GM23338 (cell line): ENCODE measurements around the gene GPATCH4. TPM values are rescaled to one million over a fixed set of nuclear protein-coding genes. Genes with fewer than 3 reads are reported as not detected.

Experiments used
- ATAC-seq: fragments of 200-7000 bp; cut with Tn5 transposase; 3 replicates; pipeline ENCODE4 v1.9.1; 2020
- DNase-seq: peaks from one replicate; pipeline ENCODE4 v3.0.0-alpha.2; 2015; ENCODE audit warnings: low spot score
- H2AFZ ChIP-seq: fragments of 200-600 bp; sonication (generic); 2 replicates; pipeline ENCODE4 v1.8.0; 2016; ENCODE audit warnings: antibody characterized with exemption, mild to moderate bottlenecking, moderate library complexity
- H3F3A ChIP-seq: fragments of 200-600 bp; sonication (generic); replicated peaks from 2 replicates; pipeline ENCODE4 v1.8.0; 2017; ENCODE audit warnings: antibody characterized with exemption, mixed run types, low read depth
- H3K27ac ChIP-seq: fragments of 200-600 bp; sonication (generic); 2 replicates; pipeline ENCODE4 v1.6.1; 2016; ENCODE audit warnings: low read depth
- H3K27me3 ChIP-seq: fragments of 200-600 bp; sonication (generic); 2 replicates; pipeline ENCODE4 v1.8.0; 2016; ENCODE audit warnings: mild to moderate bottlenecking, mixed run types, moderate library complexity; ENCODE audit not compliant: insufficient read depth
- H3K36me3 ChIP-seq: fragments of 200-600 bp; sonication (generic); 2 replicates; pipeline ENCODE4 v1.8.0; 2016; ENCODE audit warnings: mild to moderate bottlenecking; ENCODE audit not compliant: insufficient read depth
- H3K4me1 ChIP-seq: fragments of 200-600 bp; sonication (generic); 2 replicates; pipeline ENCODE4 v1.8.0; 2016; ENCODE audit warnings: mild to moderate bottlenecking, moderate library complexity; ENCODE audit not compliant: insufficient read depth
- H3K4me2 ChIP-seq: fragments of 200-600 bp; sonication (generic); 2 replicates; pipeline ENCODE4 v1.7.1; 2017; ENCODE audit warnings: mixed run types
- H3K4me3 ChIP-seq: fragments of 200-600 bp; sonication (generic); 2 replicates; pipeline ENCODE4 v1.6.1; 2016; ENCODE audit warnings: mixed run types
- H3K79me2 ChIP-seq: fragments of 200-600 bp; sonication (generic); replicated peaks from 2 replicates; pipeline ENCODE4 v1.8.0; 2017; ENCODE audit warnings: mild to moderate bottlenecking; ENCODE audit not compliant: insufficient read depth
- H3K9me2 ChIP-seq: fragments of 200-600 bp; sonication (generic); 2 replicates; pipeline ENCODE4 v1.8.0; 2017; ENCODE audit not compliant: insufficient read depth
- H4K20me1 ChIP-seq: fragments of 200-600 bp; sonication (generic); replicated peaks from 2 replicates; pipeline ENCODE4 v1.8.0; 2017; ENCODE audit warnings: mild to moderate bottlenecking; ENCODE audit not compliant: insufficient read depth
- H3K27ac Mint-ChIP-seq: 2 replicates; pipeline ENCODE4 v1.8.0; 2020; ENCODE audit warnings: inconsistent platforms, mild to moderate bottlenecking, moderate library complexity, mixed read lengths
- H3K27me3 Mint-ChIP-seq: 3 replicates; pipeline ENCODE4 v1.8.0; 2022; ENCODE audit warnings: low read depth, mild to moderate bottlenecking, moderate library complexity, mixed read lengths, inconsistent platforms; ENCODE audit not compliant: insufficient read depth, poor library complexity
- H3K36me3 Mint-ChIP-seq: 3 replicates; pipeline ENCODE4 v1.8.0; 2021; ENCODE audit warnings: low read depth, mild to moderate bottlenecking, inconsistent platforms, moderate library complexity, mixed read lengths
- H3K4me1 Mint-ChIP-seq: 3 replicates; pipeline ENCODE4 v1.8.0; 2020; ENCODE audit warnings: mild to moderate bottlenecking, inconsistent platforms, mixed read lengths
- H3K4me3 Mint-ChIP-seq: 3 replicates; pipeline ENCODE4 v1.8.0; 2021; ENCODE audit warnings: moderate library complexity, mild to moderate bottlenecking, inconsistent platforms, mixed read lengths
- H3K9me3 Mint-ChIP-seq: 3 replicates; pipeline ENCODE4 v1.8.0; 2020; ENCODE audit warnings: moderate library complexity, mild to moderate bottlenecking, inconsistent platforms, mixed read lengths
- CTCF ChIP-seq, 2 experiments: fragments of 200-600 bp in 1 of 2; sonication (generic) in 1 of 2; conservative IDR thresholded peaks; 2 replicates each; pipeline versions ENCODE4 v1.5.1 to v1.6.1; 2016 to 2017; ENCODE audit warnings: antibody characterized with exemption in 2 of 2, low read depth in 2 of 2, mild to moderate bottlenecking in 2 of 2, moderate library complexity in 1 of 2
- ETS1 ChIP-seq: IDR thresholded peaks from 2 replicates; pipeline ENCODE4 v1.6.1; 2016; ENCODE audit warnings: antibody characterized with exemption
- EZH2 ChIP-seq: fragments of 200-600 bp; sonication (generic); IDR thresholded peaks from one replicate; pipeline ENCODE4 v1.8.0; 2017; ENCODE audit warnings: antibody characterized with exemption, mild to moderate bottlenecking, low read depth; ENCODE audit not compliant: unreplicated experiment
- EZH2phosphoT487 ChIP-seq: fragments of 200-600 bp; sonication (generic); IDR thresholded peaks from one replicate; pipeline ENCODE4 v1.8.1; 2018; ENCODE audit warnings: antibody characterized with exemption; ENCODE audit not compliant: unreplicated experiment
- POLR2AphosphoS5 ChIP-seq: IDR thresholded peaks from 2 replicates; pipeline ENCODE4 v1.6.1; 2016; ENCODE audit warnings: antibody characterized with exemption, low read depth
- STAT1 ChIP-seq: IDR thresholded peaks from one replicate; pipeline ENCODE4 v1.6.1; 2016; ENCODE audit warnings: antibody characterized with exemption; ENCODE audit not compliant: unreplicated experiment
- ZNF114 ChIP-seq: fragments of 250-450 bp; sonication (Bioruptor Pico); IDR thresholded peaks from 2 replicates; pipeline ENCODE4 v1.5.0; 2020; ENCODE audit warnings: mild to moderate bottlenecking, moderate library complexity
- ZNF331 ChIP-seq: fragments of 250-450 bp; sonication (Bioruptor Pico); IDR thresholded peaks from 2 replicates; pipeline ENCODE4 v1.5.0; 2020; ENCODE audit warnings: low read depth, mild to moderate bottlenecking, moderate library complexity
- polyA plus RNA-seq: library from polyadenylated mRNA; unstranded; fragments of >200 nt; fragmentation: Nextera tagmentation; extraction: Ambion mirVana; gene quantifications from 2 replicates; pipeline ENCODE4 v1.2.1, GENCODE V29; 2016
- total RNA-seq: library from RNA; depleted of rRNA; stranded (reverse); fragments of >200 nt; shearing (Covaris generic); gene quantifications from 2 replicates; pipeline ENCODE4 v1.2.3, GENCODE V29; 2014
- TF ChIP-seq, protein P1 (sequence below): fragments of 250-450 bp; sonication (Bioruptor Pico); IDR thresholded peaks from 2 replicates; pipeline ENCODE4 v1.5.0; 2020; ENCODE audit warnings: mild to moderate bottlenecking, moderate library complexity

GPATCH4 gene
- total and polyA plus RNA-seq, 2 experiments from 2014 or later = 58.9 to 187 TPM

- Histone ChIP-seq H3F3A (peaks cover 29% of the 10 kb centered on the region), H4K20me1 (peaks cover 17% of the 10 kb centered on the region), H3K27me3 (no peaks in the 10 kb centered on the region), H3K79me2 (no peaks in the 10 kb centered on the region), H3K9me2 (no peaks in the 10 kb centered on the region), H3K4me2 (peak within 1 kb of the TSS; percentile 80), H3K4me1 (peaks cover 8% of the 10 kb centered on the region; the same call in 1 of the 2 replicates), H3K36me3 (peaks cover 5% of the 10 kb centered on the region), H3K4me3 (peak within 1 kb of the TSS; percentile 95), H2AFZ (peak within 1 kb of the TSS; percentile 83), H3K27ac (peak within 1 kb of the TSS; percentile 80; the same call in 1 of the 2 replicates)
- peak within 1 kb of the TSS; percentile 82 for H3K4me3 Mint-ChIP-seq
- H3K27ac Mint-ChIP-seq = peak within 1 kb of the TSS; percentile 95
- TF ChIP-seq EZH2 (no peak), CTCF (conservative IDR thresholded peaks at IDR 0.05; ENCODE audit: low read depth in 2 of 2) (no peak), STAT1 (no peak), POLR2AphosphoS5 (peak; percentile 82), ZNF331 (CRISPR knock-in tag) (no peak), ZNF114 (CRISPR knock-in tag) (no peak), EZH2phosphoT487 (no peak), ETS1 (no peak)
- TF ChIP-seq, protein P1, sequence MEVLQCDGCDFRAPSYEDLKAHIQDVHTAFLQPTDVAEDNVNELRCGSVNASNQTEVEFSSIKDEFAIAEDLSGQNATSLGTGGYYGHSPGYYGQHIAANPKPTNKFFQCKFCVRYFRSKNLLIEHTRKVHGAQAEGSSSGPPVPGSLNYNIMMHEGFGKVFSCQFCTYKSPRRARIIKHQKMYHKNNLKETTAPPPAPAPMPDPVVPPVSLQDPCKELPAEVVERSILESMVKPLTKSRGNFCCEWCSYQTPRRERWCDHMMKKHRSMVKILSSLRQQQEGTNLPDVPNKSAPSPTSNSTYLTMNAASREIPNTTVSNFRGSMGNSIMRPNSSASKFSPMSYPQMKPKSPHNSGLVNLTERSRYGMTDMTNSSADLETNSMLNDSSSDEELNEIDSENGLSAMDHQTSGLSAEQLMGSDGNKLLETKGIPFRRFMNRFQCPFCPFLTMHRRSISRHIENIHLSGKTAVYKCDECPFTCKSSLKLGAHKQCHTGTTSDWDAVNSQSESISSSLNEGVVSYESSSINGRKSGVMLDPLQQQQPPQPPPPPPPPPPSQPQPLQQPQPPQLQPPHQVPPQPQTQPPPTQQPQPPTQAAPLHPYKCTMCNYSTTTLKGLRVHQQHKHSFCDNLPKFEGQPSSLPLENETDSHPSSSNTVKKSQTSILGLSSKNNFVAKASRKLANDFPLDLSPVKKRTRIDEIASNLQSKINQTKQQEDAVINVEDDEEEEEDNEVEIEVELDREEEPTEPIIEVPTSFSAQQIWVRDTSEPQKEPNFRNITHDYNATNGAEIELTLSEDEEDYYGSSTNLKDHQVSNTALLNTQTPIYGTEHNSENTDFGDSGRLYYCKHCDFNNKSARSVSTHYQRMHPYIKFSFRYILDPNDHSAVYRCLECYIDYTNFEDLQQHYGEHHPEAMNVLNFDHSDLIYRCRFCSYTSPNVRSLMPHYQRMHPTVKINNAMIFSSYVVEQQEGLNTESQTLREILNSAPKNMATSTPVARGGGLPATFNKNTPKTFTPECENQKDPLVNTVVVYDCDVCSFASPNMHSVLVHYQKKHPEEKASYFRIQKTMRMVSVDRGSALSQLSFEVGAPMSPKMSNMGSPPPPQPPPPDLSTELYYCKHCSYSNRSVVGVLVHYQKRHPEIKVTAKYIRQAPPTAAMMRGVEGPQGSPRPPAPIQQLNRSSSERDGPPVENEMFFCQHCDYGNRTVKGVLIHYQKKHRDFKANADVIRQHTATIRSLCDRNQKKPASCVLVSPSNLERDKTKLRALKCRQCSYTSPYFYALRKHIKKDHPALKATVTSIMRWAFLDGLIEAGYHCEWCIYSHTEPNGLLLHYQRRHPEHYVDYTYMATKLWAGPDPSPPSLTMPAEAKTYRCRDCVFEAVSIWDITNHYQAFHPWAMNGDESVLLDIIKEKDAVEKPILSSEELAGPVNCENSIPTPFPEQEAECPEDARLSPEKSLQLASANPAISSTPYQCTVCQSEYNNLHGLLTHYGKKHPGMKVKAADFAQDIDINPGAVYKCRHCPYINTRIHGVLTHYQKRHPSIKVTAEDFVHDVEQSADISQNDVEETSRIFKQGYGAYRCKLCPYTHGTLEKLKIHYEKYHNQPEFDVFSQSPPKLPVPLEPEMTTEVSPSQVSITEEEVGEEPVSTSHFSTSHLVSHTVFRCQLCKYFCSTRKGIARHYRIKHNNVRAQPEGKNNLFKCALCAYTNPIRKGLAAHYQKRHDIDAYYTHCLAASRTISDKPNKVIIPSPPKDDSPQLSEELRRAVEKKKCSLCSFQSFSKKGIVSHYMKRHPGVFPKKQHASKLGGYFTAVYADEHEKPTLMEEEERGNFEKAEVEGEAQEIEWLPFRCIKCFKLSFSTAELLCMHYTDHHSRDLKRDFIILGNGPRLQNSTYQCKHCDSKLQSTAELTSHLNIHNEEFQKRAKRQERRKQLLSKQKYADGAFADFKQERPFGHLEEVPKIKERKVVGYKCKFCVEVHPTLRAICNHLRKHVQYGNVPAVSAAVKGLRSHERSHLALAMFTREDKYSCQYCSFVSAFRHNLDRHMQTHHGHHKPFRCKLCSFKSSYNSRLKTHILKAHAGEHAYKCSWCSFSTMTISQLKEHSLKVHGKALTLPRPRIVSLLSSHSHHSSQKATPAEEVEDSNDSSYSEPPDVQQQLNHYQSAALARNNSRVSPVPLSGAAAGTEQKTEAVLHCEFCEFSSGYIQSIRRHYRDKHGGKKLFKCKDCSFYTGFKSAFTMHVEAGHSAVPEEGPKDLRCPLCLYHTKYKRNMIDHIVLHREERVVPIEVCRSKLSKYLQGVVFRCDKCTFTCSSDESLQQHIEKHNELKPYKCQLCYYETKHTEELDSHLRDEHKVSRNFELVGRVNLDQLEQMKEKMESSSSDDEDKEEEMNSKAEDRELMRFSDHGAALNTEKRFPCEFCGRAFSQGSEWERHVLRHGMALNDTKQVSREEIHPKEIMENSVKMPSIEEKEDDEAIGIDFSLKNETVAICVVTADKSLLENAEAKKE = no peak
- no peaks in the 10 kb centered on the region for H3K9me3 Mint-ChIP-seq
- ATAC-seq (peak; percentile 95), DNase-seq (peak; percentile 94)
- H3K27me3 Mint-ChIP-seq = peaks cover 4% of the 10 kb centered on the region
- H3K36me3 Mint-ChIP-seq = peaks cover 41% of the 10 kb centered on the region
- H3K4me1 Mint-ChIP-seq = peaks cover 17% of the 10 kb centered on the region
Measured at GRCh38 chr1:156591432-156592157, 9.7 kb downstream of the GPATCH4 start, which contains the start of gene NAXE. Gene NAXE, plus strand, starts transcription at chr1:156591776. Its CDS starts 29 bp downstream, at chr1:156591805.
